ENCODE results near the gene P3R3URF. TPM values are rescaled to one million over a fixed set of nuclear protein-coding genes. Genes with fewer than 3 reads are reported as not detected.

The P3R3URF gene
- total and polyA plus RNA-seq, 9 of the 15 experiments (the other 6 are each of a cell fraction or from before 2014, with no cell fraction given): not detected

- no peak for TF ChIP-seq BCL6 (CRISPR knock-in tag; IDR thresholded peaks at IDR 0.05)
- no peak for TF ChIP-seq PHTF2 (CRISPR knock-in tag; IDR thresholded peaks at IDR 0.05)
- no peak for TF ChIP-seq ZNF449 (CRISPR knock-in tag; IDR thresholded peaks at IDR 0.05)
- TF ChIP-seq STAT5B (CRISPR knock-in tag; IDR thresholded peaks at IDR 0.05): no peak
- TF ChIP-seq ZNF133 (CRISPR knock-in tag; IDR thresholded peaks at IDR 0.05): no peak
- no peak for TF ChIP-seq ILF3 (IDR thresholded peaks at IDR 0.05; ENCODE audit: borderline replicate concordance)
- no peak for TF ChIP-seq RNF2 (IDR thresholded peaks at IDR 0.05)
- TF ChIP-seq BCOR (IDR thresholded peaks at IDR 0.05): no peak
- no peak for TF ChIP-seq KAT8 (IDR thresholded peaks at IDR 0.05; ENCODE audit: low read depth)
- TF ChIP-seq ZBTB49 (CRISPR knock-in tag; IDR thresholded peaks at IDR 0.05; ENCODE audit: borderline replicate concordance): no peak
- TF ChIP-seq AFF4 (CRISPR knock-in tag; IDR thresholded peaks at IDR 0.05): no peak
- no peak for TF ChIP-seq SETDB1 (IDR thresholded peaks at IDR 0.05; ENCODE audit: low read length)
- TF ChIP-seq PRPF4 (IDR thresholded peaks at IDR 0.05; ENCODE audit: insufficient read depth, low read depth, low read length, poor library complexity, severe bottlenecking): no peak
- no peak for TF ChIP-seq ZNF12 (CRISPR knock-in tag; IDR thresholded peaks at IDR 0.05)
- no peak for TF ChIP-seq MITF (IDR thresholded peaks at IDR 0.05)
- TF ChIP-seq VEZF1 (CRISPR knock-in tag; IDR thresholded peaks at IDR 0.05): peak; percentile 63
- no peak for TF ChIP-seq PYGO2 (tag; IDR thresholded peaks at IDR 0.05)
- no peak for TF ChIP-seq TBP (optimal IDR thresholded peaks at IDR 0.05; ENCODE audit: low read depth, low read length)
- TF ChIP-seq MAFF (IDR thresholded peaks at IDR 0.05; ENCODE audit: low read length): no peak
Observed at GRCh38 chr1:46180082-46180616, 3.9 kb upstream of the P3R3URF start (continued).
